Suprapubic skin (tissue), 4 donors: Measurements from ENCODE around the gene PSMG2.

Source experiments
- EP300 ChIP-seq: sonication (generic); formaldehyde crosslinking; IDR thresholded peaks from one replicate; pipeline ENCODE4 v1.6.1; 2017; ENCODE audit warnings: antibody characterized with exemption
- POLR2A ChIP-seq, 2 donors: fragments of 450-650 bp; IDR thresholded peaks; one replicate each; pipeline ENCODE4 v1.6.1; 2017; ENCODE audit warnings: antibody characterized with exemption in 2 of 2, mild to moderate bottlenecking in 2 of 2, moderate library complexity in 2 of 2
- POLR2AphosphoS5 ChIP-seq, 3 donors: sonication (generic); formaldehyde crosslinking; IDR thresholded peaks; one replicate each; pipeline ENCODE4 v1.6.1; 2017; ENCODE audit warnings: antibody characterized with exemption in 3 of 3
- TF ChIP-seq, protein P1 (sequence below), 2 donors: fragments of 200-600 bp in 1 of 2; fragments of 450-650 bp in 1 of 2; sonication (generic) in 1 of 2; IDR thresholded peaks; one replicate each; pipeline ENCODE4 v1.5.1; 2016 to 2019; ENCODE audit warnings: antibody characterized with exemption in 2 of 2, mild to moderate bottlenecking in 1 of 2, moderate library complexity in 1 of 2

DNA sequence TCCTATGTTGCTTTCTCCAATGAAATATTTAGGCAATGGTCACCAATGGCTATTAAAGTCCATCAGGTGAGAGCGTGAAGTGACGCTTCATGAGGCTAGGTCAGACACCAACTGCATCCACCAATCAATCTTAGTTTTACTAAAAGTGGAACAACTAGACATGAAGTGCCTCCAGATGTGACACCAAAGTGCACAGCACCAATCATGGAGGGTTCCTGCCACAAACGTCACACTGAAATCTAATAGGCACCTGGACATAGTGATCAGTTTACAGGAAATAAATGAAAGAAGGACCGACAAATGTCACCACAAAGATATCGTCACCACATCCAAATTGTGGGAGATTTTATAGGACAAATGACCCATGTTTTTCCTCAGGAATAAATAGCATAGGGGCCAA, 70.5 kb downstream of the PSMG2 start:
- TF ChIP-seq, protein P1, sequence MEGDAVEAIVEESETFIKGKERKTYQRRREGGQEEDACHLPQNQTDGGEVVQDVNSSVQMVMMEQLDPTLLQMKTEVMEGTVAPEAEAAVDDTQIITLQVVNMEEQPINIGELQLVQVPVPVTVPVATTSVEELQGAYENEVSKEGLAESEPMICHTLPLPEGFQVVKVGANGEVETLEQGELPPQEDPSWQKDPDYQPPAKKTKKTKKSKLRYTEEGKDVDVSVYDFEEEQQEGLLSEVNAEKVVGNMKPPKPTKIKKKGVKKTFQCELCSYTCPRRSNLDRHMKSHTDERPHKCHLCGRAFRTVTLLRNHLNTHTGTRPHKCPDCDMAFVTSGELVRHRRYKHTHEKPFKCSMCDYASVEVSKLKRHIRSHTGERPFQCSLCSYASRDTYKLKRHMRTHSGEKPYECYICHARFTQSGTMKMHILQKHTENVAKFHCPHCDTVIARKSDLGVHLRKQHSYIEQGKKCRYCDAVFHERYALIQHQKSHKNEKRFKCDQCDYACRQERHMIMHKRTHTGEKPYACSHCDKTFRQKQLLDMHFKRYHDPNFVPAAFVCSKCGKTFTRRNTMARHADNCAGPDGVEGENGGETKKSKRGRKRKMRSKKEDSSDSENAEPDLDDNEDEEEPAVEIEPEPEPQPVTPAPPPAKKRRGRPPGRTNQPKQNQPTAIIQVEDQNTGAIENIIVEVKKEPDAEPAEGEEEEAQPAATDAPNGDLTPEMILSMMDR (IDR thresholded peaks at IDR 0.05), result no peak
- TF ChIP-seq POLR2AphosphoS5 (IDR thresholded peaks at IDR 0.05) (no peak), POLR2A (IDR thresholded peaks at IDR 0.05) (no peak), EP300 (no peak)
